ENCODE measurements around the gene FAAH.

The FAAH gene

DNA sequence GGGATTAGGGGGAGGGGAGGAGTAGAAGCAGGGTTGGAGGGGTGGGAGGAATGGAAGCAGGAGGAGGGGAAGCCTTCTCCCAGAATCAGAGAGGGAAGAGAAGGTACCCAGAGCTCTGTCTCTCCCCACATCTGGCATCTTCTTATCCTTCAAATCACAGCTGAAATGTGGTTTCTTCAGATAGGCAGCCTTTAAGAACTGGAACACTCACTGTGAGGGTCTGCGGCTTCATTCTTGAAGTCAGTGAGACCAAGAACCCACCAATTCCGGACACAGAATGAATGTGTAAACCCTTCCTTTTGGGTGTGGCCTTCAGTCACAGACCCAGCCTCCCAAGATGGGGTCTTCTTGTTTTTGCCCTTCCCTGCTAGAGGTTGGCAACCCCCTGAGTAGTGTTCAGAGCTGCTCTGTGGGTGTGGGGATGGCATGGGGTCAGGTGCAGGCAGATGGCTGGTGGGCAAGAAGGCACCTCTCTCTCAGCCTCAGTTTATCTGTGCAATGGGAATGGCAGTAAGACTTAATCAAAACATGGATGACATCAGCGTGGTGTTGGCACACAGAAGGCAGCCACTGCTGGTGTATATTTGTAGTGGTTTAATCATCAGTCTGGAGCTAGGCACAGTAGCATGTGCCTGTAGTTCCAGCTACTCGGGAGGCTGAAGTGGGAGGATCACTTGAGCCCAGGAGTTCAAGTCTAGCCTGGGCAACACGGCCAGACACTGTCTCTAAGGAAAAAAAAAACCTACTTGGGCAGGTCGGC lies 7.2 kb downstream of the FAAH start:
- no peak for DNase-seq

DNA sequence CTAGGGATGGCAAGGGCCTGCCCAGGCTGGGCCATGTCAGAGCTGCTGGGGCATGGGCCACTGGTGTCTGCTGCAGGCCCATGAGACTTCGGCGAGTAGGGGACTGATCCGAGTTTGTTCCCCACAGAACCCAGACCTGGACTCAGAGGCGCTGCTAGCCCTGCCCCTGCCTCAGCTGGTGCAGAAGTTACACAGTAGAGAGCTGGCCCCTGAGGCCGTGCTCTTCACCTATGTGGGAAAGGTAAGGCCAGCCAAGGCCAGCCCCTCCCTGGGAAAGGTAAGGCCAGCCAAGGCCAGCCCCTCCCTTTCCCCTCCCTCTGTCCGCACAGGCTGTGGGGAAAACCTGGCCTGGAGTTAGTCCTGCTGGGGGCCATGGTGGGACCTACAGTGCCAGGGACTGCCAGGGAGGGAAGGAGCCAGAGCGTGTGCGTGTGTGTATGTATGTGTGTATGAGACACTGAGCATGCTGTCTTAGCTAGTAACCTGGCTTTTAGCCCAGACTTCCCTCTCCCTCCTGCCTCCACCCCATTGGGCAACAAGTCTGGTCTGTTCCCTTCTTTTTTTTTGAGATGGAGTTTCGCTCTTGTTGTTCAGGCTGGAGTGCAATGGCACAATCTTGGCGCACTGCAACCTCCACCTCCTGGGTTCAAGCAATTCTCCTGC lies 8.0 kb downstream of the FAAH start:
- DNase-seq: no peak

DNA sequence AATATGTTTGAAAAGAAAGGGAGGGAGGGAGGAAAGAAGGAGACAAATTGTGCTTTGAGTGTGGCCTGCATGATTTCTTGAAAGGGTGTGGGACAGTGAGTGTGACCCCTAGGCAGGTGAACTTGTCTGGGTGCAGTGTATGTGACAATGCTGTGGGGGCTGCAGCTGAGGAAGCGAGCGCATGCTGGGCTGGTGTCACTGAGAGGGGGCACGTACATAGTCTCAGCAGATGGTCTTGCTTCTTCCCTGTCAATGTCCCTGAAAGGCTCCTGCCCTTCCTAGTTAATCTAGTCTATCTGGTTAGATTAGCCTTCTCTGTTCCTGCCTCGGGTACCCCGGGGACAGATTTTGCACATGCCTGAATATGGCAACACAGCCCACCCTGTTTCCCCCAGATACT lies 9.8 kb downstream of the FAAH start:
- no peak for DNase-seq

DNA sequence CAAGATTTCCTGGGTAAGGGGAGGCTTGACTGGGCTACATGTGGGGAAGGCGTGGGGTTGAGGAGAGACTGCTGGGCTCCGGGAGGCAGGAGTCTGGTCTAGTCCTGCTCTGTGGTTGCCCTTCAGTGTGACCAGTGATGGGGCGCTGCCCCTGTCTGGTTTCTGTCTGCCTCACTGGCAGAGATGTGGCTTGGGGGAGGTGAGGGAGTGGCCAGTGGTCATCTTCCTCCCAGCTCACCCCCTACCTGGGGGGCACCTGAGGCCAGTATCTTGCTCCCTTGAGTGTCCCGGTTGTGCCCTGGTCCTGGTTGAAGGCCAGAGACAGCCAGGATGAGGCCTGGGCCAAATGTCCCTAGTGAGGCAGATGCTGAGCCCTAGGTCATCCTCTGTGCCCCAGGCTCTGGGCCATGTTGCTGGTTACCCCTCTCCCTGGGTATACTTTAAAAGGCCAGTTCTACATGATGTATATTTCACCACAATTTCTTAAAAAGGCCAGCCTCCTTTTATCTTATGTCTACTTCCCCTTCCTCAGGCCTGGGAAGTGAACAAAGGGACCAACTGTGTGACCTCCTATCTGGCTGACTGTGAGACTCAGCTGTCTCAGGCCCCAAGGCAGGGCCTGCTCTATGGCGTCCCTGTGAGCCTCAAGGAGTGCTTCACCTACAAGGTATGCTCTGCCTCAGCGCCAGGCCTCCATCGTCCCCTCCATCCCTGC lies 10.5 kb downstream of the FAAH start:
- DNase-seq: no peak

DNA sequence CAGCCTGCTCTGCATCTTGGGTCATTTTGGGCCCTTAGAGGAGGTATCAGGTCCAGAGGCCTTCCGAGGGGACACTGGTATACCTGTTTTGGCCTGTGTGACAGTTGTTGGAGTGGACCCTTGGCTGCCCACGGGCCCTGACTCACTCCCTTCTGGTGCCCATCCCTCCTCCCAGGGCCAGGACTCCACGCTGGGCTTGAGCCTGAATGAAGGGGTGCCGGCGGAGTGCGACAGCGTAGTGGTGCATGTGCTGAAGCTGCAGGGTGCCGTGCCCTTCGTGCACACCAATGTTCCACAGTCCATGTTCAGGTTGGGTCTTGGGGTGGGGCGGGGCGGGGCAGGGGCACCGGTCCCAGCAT lies 11.1 kb downstream of the FAAH start:
- no peak for DNase-seq

DNA sequence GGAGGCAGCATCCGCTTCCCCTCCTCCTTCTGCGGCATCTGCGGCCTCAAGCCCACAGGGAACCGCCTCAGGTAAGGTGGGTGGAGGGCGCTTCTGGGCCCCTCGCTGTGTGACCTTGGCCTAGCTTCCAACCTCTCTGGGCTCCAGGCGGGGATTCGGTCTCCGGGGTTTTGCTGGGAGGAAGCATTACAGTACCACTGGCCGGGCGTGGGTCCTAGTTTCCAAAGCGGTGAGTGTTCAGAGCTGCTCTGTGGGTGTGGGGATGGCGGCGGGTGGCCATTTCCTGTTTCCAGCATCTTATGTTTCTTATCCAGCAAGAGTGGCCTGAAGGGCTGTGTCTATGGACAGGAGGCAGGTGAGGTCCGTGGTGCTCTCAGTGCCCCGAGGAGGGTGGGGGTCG lies 11.6 kb downstream of the FAAH start:
- DNase-seq: no peak

DNA sequence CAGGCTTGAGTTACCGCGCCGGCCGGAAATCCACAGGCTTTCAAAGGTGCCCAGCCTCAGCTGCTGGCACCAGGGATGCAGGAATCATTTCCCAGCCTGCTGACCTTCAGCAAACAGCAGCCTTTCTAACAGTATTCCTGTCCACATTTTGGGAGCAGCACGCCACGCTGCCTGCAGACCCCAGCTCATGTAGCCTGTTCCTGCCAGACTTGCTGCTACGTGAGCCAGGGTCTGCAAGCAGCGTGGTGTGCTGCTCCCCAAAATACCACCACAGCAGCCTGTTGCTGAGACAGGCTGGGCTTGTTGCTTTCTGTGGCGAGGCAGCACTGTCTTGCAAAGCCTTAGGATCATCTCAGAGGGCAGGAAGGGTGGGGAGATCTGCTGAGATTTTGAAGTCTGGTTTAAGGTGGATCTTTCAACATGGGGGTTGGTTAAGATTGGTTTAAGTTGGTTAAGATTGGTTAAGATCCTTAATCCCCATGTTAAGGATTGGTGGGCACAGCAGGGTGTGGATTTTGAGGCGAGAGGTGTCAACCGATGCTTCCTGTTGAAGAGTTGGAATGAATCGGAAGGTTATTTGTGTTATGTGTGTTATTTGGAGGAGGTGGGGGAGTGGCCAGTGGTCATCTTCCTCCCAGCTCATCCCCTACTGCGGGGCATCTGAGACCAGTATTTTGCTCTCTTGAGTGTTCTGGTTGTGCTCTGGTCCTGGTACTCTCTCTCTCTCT lies 12.9 kb downstream of the FAAH start:
- DNase-seq: no peak

DNA sequence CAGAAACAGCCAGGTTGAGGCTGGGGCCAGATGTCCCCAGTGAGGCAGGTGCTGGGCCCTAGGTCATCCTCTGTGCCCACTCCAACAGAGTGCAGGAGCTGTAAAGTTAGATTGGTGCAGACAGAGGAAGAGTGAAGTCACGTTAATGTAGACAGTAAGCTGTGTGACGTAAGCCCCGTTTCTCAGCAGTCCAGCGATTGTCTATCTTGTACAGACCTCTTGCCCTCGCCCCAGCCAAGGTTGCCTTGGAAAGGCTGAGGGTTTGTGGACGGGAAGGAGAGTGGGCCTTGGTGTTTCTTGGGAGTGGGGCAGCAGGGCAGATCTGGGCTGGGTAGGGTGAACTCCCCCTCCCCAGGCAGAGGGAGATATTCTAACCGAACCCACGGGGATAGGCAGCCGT lies 13.5 kb downstream of the FAAH start:
- DNase-seq: no peak

DNA sequence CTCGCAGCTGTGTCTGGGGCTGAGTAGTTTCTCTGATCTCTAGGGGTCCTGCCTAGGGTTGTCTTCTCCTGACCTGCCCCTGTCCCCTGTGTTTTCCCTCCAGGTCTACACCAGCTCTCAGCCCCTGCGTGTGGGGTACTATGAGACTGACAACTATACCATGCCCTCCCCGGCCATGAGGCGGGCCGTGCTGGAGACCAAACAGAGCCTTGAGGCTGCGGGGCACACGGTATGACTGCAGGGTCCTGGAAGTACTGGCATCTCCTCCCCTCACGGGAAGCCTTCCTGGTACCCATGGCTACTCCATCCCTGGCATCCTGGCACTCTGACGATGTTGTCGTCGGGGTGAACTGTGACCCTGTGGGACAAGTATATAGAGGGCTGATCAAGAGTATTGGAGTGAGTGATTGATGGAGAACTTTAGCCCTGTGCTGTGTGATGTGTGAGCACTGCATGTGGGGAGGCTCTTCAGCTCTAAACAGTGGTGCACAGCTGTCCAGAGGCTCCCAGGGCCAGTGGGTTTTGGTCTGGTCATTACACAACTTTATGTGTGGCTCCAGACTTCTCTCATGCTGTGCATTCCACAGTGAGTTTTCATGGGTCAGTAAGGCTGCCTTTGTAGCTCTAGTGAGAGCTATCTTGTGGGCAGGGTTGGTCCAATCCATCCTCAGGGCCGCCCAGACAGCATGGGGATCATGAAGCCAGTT lies 14.4 kb downstream of the FAAH start:
- no peak for DNase-seq

DNA sequence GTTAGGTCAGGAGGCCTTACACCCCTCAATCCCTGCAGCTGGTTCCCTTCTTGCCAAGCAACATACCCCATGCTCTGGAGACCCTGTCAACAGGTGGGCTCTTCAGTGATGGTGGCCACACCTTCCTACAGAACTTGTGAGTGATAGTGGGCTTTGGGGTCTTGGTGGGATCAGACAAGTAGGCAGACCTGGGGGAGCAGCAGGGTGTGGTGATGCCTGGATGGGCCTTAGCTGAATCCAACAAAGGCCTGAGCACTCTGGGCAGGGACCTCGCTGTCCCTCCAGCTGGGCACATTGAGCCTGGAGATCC lies 14.9 kb downstream of the FAAH start:
- no peak for DNase-seq

DNA sequence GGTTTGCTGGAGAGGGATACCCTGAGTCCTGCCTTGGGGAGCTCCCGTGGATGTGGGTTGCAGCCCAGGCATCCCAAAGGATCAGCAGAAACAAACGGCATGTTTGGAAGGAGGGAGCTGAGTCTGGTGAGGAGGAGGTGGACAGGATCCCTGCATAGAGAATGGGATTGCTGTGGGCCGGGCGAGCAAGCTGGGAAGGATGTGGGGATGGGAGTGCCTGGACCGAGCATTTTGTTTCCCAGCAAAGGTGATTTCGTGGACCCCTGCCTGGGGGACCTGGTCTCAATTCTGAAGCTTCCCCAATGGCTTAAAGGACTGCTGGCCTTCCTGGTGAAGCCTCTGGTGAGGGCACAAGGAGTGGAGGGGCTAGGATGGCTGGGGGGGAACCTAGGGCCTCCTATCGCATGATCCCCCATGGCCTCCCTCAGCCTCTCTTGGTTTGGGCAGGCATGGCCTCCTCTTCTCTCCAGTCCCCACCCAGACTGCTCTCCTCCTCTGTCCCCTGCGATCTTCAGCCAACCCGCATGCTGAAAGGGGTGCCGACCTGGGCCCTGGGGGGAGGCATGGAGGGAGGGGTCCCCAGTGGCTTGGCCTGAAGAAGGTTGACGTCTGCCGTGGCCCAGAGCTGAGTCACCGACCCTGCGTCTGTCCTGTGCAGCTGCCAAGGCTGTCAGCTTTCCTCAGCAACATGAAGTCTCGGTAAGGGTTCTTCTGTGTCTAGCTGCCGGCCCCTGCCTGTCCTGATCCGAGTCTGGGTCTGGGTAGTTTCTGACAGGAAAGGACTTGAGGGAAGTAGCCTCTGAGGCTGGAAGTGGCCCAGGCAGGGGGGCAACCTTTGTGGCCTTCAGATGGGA lies 16.3 kb downstream of the FAAH start:
- DNase-seq: no peak

DNA sequence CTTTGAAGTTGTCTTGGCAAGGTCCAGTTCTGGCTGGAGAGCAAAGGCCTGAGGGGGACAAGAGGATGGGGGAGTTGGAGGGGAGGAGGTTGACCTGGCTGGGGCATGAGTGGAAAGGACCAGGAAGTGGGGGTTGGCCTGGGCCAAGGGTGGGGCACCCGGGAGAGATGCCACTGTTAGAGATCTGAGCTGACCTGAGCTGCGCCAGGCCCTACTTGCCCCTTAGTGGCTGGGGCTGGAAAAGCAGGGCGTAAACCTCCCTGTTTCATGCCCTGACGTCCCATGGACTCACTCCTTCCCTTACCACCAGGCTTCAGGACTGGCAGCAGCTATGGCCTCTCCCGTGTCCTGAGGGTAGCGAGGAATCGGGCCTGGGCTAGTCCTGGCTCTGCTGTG lies 16.9 kb downstream of the FAAH start:
- no peak for DNase-seq

DNA sequence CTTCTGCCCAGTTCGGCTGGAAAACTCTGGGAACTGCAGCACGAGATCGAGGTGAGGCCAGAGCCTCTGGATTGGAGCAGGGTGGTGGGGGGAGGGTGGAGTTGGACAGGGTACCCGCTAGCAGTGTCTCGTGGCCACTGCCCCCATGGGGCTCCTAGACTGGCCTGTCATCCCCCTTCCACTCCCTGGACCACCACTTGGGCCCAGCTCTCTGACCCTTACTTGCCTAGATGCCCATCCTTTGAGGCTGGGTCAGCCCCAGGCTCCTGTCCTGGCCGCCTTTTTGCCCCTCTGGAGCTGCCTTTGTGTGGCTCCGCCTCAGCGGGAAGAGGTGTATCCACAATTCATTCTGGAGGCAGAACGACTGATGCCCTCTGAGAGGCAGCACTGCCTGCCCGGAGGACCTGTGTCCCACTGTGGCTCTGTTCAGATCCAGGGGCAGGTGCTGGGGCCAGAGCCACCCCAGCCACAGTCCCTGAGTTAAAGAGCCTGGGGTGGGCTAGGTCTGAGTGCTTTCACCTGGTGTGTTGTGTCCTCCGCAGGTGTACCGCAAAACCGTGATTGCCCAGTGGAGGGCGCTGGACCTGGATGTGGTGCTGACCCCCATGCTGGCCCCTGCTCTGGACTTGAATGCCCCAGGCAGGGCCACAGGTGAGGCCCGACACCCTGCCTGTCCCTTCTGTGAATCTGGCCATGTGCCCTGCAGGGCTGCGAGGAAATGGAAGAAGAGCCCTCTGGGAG lies 17.7 kb downstream of the FAAH start:
- DNase-seq: no peak

DNA sequence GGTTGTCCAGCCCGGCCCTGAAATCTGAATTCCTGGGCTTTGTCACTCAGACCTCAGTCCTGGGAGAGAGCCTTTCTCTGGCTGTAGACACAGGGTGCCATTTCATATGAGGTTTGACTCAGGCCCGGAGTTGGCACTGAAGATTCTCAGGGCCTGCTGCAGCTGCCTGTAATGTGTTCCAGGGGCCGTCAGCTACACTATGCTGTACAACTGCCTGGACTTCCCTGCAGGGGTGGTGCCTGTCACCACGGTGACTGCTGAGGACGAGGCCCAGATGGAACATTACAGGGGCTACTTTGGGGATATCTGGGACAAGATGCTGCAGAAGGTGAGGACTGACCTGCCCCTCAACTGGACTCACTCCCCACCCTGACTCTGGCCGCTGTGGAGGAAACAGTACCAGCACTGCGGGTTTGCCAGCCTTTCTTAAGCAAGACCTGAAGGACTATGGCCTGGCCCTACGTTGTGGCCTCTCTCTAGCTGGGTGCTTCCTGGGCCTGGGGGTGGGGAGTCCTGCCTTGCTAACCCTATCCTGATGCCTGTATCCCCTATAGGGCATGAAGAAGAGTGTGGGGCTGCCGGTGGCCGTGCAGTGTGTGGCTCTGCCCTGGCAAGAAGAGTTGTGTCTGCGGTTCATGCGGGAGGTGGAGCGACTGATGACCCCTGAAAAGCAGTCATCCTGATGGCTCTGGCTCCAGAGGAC lies 18.9 kb downstream of the FAAH start:
- no peak for DNase-seq

DNA sequence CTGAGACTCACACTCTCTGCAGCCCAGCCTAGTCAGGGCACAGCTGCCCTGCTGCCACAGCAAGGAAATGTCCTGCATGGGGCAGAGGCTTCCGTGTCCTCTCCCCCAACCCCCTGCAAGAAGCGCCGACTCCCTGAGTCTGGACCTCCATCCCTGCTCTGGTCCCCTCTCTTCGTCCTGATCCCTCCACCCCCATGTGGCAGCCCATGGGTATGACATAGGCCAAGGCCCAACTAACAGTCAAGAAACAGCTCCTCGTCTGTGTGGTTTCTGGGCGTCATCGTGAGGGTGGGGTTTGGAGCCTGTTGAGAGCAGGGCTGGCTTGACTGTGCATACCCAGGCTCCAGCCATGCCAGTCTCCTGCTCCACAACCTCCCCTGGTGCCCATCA lies 19.5 kb downstream of the FAAH start:
- DNase-seq: no peak

DNA sequence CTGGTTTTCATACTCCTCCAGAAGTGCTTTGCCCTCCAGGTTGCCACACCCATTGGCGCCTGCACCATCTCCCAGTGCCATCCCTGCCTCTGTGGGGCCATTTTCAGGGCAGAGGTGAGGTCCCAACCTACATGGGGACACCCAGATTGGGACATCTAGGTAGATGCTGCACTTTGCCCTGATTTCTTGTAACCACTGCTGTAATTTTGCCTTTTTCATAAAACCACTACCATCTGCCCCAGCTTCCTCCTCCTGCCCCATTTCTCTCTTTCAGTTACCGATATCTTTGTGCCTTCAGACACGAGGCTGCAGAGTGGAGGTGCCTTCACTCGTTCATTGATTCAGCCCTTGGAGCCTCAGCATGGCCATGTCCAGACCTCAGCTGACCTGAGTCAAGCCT lies 21.4 kb downstream of the FAAH start:
- no peak for DNase-seq

DNA sequence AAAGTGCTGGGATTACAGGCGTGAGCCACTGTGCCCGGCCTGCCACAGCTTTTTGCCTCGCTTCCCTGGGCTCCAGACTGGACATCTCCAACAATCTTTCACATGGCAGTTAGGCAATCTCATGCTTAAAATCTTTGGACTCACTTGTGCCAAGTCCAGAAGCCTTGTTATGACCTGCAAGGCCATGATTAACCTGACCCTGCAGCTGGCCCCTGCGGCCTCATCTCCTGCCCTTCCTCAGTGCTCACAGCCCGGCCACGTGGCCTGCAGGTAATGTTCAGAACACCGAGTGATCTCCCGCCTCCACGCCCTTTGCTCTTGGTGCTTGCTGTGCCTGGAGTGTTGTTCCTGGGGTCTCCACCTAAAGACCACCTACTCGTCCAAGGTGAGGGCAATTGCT lies 24.9 kb downstream of the FAAH start:
- DNase-seq: no peak

DNA sequence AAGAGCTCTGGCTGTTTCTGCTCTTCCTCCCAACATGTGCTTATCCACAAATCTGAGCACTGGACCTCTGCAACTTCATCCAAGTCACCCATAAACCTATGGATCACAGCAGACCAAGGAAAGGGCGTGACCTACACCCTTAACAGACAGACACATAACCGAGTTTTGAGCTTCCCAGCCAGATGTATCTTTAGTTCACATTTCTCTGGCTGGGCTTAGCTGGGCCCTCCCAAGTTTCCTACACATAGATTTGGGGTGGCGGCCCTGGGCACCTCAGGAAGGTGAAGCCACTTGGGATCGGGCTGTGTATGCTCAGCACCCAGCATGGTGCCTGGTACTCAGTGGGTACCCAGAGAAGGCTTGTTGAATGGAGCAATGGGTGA lies 26.4 kb downstream of the FAAH start:
- no peak for DNase-seq

DNA sequence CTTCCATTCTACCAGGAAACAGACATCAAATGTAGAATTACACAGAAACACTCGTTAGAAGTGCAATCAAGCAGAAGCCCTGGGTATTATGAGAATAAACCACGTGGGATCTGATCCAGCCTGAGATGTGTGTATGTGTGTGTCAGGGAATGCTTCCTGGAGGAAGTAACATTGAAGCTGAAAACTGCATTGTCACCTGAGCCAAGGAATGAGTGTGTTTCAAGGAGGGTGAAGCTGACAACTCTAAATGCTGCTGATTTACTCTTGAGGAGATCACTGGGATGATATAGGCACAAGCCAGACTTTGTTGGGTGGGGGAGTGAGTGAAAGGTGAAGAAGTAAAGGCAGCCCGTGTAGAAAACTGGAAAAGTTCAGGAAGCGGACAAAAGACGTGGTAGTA lies 27.6 kb downstream of the FAAH start:
- no peak for DNase-seq

DNA sequence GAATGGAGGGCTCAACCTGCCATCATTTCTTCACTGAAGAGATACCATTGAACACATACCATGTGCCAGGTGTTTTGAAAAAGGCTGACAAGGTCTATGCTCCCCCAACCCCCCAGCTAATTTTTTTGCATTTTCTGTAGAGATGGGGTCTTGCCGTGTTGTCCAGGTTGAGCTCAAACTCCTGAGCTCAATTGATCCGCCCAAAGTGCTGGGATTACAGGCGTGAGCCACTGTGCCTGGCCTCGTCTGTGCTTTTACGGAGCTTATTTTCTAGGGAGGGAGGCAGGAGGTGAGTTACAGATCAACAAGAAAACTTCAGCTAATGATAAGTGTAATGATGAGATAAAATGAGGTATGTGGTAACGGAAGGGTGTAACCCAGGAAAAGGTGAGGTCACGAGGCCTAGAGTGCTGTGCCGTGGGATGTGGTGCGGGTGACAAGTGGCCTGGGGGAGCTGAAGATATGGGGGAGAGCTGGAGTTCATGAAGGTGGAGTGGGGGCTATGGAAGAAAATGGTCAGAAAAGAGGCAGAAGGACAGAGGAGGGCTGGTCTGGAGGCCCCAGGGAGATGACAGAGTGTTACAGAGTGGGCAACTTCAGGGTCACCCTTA lies 28.2 kb downstream of the FAAH start:
- DNase-seq: no peak
